Measurements from ENCODE around the gene PUM2.

The PUM2 gene

GRCh38 chr2:20198796-20199632 is 151.6 kb downstream of the PUM2 start:
- no peak for FAIRE-seq

Measured in islet of Langerhans (tissue), 1 donor.